ENCODE results near the gene ACTR3C.
A peak's percentile ranks its signal among the peaks of the same experiment; 100 is the strongest.

ACTR3C gene

DNA sequence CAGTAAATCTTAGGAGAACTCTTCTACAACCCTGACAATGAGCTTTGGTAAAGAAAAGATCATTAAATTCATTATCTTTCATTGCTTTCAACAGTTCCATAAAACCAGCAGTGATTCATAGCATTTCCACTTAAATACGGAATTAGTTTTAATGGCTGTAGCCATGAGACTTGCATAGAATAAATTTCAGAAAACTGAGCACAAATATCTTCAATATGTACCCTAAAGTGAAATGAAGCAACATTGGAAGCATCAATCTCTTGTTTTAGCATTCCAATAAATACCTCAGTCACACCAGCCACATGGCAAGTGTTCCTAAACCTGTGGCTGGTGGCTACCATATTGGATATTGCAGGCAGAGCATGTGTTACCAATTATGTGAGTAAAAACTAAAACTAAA is 21.7 kb upstream of the ACTR3C start:
- peaks cover 35% of the 10 kb centered on the region for H3K27me3 Mint-ChIP-seq
- H3K4me3 Mint-ChIP-seq: no peak overlapping the region
- H3K36me3 Mint-ChIP-seq (ENCODE audit: low read depth): no peaks in the 10 kb centered on the region
- no peak overlapping the region for H3K27ac Mint-ChIP-seq
- H3K4me1 Mint-ChIP-seq (ENCODE audit: low read depth): peaks cover 7% of the 10 kb centered on the region
- H3K9me3 Mint-ChIP-seq: no peaks in the 10 kb centered on the region

DNA sequence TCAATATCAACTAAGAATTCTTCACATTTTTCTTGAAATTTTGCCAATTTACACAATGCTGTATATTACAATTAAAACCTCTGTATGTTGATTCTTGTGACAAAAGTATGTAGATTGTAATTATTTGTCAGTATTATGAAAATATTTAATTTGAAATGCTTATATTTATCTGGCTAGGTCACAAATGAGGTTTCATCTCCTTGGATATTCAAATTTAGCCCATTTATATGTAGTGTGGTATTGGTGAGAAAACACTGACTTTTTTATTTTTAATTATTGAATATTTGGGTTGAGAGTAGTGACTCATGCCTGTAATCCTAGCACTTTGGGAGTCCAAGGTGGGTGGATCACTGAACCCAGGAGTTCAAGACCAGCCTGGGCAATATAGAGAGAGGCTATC is 21.0 kb upstream of the ACTR3C start:
- Mint-ChIP-seq H3K27ac (no peak overlapping the region), H3K36me3 (ENCODE audit: low read depth) (no peaks in the 10 kb centered on the region), H3K4me3 (no peak overlapping the region), H3K27me3 (peaks cover 35% of the 10 kb centered on the region), H3K4me1 (ENCODE audit: low read depth) (peaks cover 7% of the 10 kb centered on the region), H3K9me3 (no peaks in the 10 kb centered on the region)

DNA sequence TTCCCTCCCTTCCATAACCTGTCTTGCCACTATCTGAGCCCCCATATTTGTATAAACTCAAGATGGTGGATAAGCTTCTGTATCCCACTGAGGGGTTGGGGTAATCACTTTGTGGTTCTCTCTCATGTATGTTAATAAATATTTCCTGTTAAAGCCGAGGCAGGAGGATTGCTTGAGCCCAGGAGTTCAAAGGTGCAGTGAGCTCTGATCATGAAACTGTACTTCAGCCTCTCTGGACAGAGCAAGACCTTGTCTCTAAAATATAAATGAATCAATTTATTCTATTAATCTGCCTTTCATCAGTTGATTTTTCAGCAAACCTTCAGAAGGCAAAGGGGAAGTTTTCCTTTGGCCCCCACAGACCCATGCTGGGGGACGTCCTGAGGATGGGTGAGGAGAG is 19.9 kb upstream of the ACTR3C start:
- Mint-ChIP-seq H3K27ac (no peak overlapping the region), H3K4me1 (ENCODE audit: low read depth) (peaks cover 7% of the 10 kb centered on the region), H3K4me3 (no peak overlapping the region), H3K27me3 (peaks cover 35% of the 10 kb centered on the region), H3K9me3 (no peaks in the 10 kb centered on the region), H3K36me3 (ENCODE audit: low read depth) (no peaks in the 10 kb centered on the region)

DNA sequence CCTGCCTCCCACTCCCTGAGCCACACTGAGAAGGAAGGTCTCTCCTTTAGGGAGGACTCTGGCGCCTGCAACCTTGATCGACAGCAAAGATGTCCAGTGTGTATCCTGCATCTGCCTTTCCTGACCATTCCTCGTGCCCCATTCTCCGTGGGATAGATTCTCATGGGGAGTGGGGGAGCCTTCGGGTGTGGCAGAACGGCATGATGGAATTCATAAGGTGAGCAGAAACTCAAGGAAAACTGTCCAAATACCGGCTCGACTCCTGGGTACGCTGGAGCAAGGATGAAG is 18.7 kb upstream of the ACTR3C start:
- Mint-ChIP-seq H3K27me3 (peaks cover 35% of the 10 kb centered on the region), H3K36me3 (ENCODE audit: low read depth) (peaks cover 4% of the 10 kb centered on the region), H3K27ac (no peak overlapping the region), H3K9me3 (no peaks in the 10 kb centered on the region), H3K4me1 (ENCODE audit: low read depth) (peaks cover 7% of the 10 kb centered on the region), H3K4me3 (no peak overlapping the region)

DNA sequence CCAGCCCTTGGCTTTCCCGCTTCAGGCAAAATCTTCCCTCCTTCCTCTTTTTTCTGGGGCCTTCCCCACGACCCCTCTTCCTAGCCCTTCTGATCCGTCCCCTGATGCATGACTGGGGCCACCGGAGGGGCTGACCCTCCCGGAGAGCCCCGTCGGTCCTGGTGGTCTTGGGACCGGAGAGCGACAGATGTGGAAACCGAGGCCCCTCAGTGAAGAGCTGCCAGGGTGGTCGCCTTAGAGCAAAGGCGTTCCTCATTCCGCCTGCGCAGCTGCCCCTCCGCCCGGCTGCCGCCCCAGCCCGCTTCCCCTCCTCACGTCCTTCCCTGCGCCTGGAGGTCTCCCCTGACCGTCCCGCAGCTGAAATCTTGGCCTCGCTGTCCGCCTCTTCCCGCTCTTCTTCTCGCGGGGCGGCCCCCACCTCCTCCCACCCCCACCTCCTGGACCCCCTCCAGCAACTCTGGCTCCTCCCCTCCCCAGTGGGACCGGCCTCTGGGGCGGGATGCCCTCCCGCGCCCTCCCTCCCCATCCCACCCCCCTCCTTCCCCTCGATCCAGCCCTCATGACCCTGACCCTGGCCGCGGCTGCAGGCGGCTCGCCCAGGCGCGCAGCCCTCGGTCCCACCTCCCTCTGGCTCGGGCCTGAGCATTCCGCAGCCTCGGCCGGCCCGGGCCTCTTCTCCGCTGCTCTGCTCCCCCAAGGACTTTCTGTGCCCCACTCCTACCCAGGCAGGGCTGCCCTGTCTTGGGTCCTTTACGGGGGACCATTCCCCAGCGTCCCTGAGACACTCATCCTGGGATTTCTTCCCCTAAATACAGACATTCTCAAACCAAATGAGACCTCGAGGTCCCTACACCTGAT is 18.1 kb upstream of the ACTR3C start, which contains the start of gene RARRES2:
Gene RARRES2, minus strand, starts transcription at position 367 of the 858 bp plus-strand sequence. CDS start 1,020 bp downstream, outside the sequence.
- Mint-ChIP-seq H3K27ac (no peak within 1 kb of the TSS), H3K4me3 (peak within 1 kb of the TSS; percentile 37), H3K36me3 (ENCODE audit: low read depth) (peaks cover 6% of the 10 kb centered on the region), H3K9me3 (no peaks in the 10 kb centered on the region), H3K4me1 (ENCODE audit: low read depth) (peaks cover 7% of the 10 kb centered on the region), H3K27me3 (peaks cover 33% of the 10 kb centered on the region)

DNA sequence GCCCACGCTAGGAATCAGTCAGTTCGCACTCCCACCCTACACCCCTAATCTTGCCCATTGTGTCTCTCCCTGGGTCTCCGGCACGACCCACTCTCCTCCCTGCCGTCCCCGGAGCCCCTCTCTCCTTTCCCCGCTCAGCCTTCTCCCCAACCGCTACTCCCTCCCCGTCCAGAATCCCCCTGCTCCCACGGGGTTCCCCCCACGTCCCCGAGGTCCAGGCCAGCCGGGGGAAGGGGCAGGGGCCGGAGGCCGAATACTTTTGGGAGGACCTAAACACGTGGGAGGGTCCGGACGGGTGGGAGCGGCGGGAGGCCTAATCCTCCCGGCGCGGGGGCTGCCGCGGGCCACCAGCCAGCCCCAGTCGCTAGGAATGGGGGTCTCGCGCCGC is 17.5 kb upstream of the ACTR3C start:
- Mint-ChIP-seq H3K27ac (no peak overlapping the region), H3K4me3 (peak overlapping the region; percentile 37)

DNA sequence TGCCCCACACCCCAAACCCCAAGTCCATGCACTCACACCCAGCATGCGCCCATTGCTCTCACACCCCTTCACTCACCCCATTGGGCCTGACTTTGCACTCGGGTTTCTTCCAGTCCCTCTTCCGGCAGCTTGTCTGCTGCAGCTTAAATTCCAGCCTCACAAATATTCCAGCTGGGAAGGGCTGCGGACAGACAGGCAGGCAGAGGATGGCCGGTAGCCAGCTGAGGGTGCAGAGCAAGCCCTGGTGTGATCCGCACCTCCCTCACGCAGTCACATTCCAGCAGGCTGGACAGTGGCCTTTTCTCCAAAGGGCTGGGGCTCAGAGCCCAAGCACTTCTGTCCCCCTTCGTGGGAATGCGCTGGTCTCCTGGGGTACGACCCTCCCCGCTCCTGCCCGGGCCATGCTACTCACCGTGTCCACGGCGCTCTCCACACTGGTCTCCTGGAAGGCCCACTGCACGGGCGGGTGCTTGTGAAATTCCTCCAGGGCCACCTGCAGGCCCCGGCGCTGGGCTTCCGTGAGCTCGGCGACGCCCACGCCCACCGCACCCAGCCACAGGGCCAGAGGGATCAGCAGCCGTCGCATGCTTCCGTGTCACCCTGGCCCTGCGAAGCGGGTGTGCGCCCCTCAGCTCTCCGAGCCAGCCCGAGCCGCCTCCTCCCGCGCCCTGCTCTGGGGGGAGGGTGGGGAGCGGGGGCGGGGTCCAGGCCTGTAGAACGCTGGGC is 16.8 kb upstream of the ACTR3C start:
- H3K4me1 Mint-ChIP-seq (ENCODE audit: low read depth): peaks cover 7% of the 10 kb centered on the region
- no peak overlapping the region for H3K4me3 Mint-ChIP-seq
- H3K36me3 Mint-ChIP-seq (ENCODE audit: low read depth): peaks cover 10% of the 10 kb centered on the region
- H3K9me3 Mint-ChIP-seq: no peaks in the 10 kb centered on the region
- H3K27ac Mint-ChIP-seq: no peak overlapping the region
- H3K27me3 Mint-ChIP-seq: peaks cover 26% of the 10 kb centered on the region

More for the DNA sequence above, 17.5 kb upstream of the ACTR3C start:
- peaks cover 10% of the 10 kb centered on the region for H3K36me3 Mint-ChIP-seq (ENCODE audit: low read depth)
- no peaks in the 10 kb centered on the region for H3K9me3 Mint-ChIP-seq
- peaks cover 7% of the 10 kb centered on the region for H3K4me1 Mint-ChIP-seq (ENCODE audit: low read depth)
- H3K27me3 Mint-ChIP-seq: peaks cover 28% of the 10 kb centered on the region

DNA sequence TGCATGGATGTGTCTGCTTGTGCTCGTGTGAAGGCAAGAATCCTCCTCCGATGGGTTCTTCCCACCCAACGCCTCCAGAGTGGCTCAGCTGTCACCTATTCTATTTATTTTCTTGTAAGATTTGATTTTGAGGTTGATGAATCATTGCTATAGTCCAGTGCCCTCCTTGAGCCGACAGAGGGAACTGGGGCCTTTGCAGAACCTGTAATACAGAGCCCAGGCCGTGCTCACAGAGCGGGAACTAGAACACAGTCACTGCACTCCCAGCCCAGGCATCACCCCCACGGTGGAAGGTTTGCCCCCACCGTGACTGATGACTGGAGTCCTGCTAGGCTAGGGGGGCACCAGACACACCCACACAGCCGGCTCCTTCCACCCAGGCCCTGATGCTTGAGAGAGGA is 16.1 kb upstream of the ACTR3C start:
- Mint-ChIP-seq H3K27ac (no peak overlapping the region), H3K27me3 (peaks cover 22% of the 10 kb centered on the region), H3K4me3 (no peak overlapping the region), H3K36me3 (ENCODE audit: low read depth) (peaks cover 10% of the 10 kb centered on the region), H3K9me3 (no peaks in the 10 kb centered on the region), H3K4me1 (ENCODE audit: low read depth) (peaks cover 7% of the 10 kb centered on the region)

DNA sequence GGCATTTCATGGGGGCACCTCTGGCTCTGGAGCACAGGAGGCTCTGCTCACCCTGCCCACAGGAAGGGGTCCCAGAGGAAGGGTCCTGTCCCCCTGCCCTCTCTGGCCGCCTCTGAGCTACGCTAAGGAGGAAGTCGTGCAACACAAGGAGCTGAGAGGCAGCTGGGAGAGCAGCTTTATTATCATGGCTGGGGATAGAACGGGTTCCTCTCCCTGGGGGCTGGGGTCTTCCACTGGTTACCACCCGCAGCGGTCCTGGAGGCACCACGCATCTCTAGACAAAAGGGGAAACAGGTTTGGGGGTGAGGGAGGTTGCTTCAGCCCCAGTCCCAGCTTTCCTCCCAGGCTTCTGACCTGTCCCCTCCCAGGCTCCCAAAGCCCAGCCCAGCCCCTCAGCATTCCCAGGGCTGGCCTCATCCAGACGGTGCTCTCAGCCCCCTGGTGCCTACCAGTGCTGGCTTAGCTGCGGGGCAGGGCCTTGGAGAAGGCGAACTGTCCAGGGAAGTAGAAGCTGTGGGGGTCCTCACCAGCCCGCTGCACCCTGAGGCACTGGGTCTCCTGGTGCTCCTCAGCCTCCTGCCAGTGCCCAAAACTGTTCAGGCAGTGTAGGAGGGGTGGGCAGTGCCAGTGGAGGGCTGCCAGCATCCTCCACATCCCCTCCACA is 15.0 kb upstream of the ACTR3C start:
- Mint-ChIP-seq H3K4me3 (no peak overlapping the region), H3K27me3 (peaks cover 16% of the 10 kb centered on the region), H3K9me3 (no peaks in the 10 kb centered on the region), H3K4me1 (ENCODE audit: low read depth) (peaks cover 7% of the 10 kb centered on the region), H3K27ac (no peak overlapping the region), H3K36me3 (ENCODE audit: low read depth) (peaks cover 10% of the 10 kb centered on the region)

DNA sequence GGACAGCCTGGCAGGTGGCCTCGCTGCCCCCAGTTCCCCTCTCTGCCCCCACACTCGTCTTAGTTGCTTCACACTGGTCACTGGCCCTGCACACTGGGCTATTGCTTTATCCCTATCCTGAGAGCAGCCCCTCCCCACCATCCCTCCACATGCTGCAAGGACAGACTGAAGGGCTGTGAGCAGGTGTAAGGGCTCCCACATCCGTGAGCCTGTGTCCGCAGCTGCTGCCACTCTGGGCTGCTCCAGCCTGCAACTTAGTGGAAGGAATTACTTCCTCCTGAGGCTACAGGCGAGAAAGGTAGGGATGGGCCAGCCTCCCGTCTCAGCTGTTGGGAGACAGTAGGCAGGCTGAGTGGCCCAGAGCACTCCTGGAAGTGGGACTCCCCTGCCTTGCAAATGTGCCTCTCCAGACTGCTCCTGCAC is 14.3 kb upstream of the ACTR3C start:
- H3K4me3 Mint-ChIP-seq: no peak overlapping the region
- H3K36me3 Mint-ChIP-seq (ENCODE audit: low read depth): peaks cover 10% of the 10 kb centered on the region

DNA sequence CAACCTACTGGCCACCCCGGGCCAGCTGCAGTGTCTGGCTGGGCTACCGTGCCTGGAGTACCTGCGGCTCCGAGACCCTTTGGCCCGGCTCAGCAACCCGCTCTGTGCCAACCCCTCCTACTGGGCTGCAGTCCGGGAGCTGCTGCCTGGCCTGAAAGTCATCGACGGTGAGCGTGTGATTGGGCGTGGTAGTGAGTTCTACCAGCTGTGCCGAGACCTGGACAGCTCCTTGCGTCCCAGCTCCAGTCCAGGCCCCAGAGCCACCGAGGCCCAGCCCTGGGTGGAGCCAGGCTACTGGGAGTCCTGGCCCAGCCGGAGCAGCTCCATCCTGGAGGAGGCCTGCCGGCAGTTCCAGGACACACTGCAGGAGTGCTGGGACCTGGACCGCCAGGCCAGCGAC is 13.8 kb upstream of the ACTR3C start:
- peaks cover 5% of the 10 kb centered on the region for H3K27me3 Mint-ChIP-seq

More for the DNA sequence above, 14.3 kb upstream of the ACTR3C start:
- Mint-ChIP-seq H3K4me1 (ENCODE audit: low read depth) (peaks cover 7% of the 10 kb centered on the region), H3K9me3 (no peaks in the 10 kb centered on the region), H3K27me3 (peaks cover 10% of the 10 kb centered on the region), H3K27ac (no peak overlapping the region)

DNA sequence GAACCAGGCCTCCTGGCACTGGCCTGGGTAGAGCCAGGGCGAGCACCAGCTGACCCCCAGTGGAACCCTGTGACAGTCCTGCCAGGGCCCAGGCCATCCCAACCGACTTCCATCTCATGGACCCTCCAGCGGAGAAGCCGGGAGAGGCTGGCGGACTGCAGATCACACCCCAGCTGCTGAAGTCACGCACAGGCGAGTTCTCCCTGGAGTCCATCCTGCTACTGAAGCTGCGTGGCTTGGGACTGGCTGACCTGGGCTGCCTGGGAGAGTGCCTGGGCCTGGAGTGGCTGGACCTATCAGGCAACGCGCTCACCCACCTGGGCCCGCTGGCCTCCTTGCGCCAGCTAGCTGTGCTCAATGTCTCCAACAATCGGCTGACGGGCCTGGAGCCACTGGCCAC is 13.4 kb upstream of the ACTR3C start:
- Mint-ChIP-seq H3K4me1 (ENCODE audit: low read depth) (peaks cover 7% of the 10 kb centered on the region), H3K27me3 (peaks cover under 1% of the 10 kb centered on the region), H3K9me3 (no peaks in the 10 kb centered on the region), H3K27ac (no peak overlapping the region), H3K36me3 (ENCODE audit: low read depth) (peaks cover 10% of the 10 kb centered on the region), H3K4me3 (no peak overlapping the region)

More for the DNA sequence above, 13.8 kb upstream of the ACTR3C start:
- H3K9me3 Mint-ChIP-seq: no peaks in the 10 kb centered on the region
- no peak overlapping the region for H3K4me3 Mint-ChIP-seq
- H3K36me3 Mint-ChIP-seq (ENCODE audit: low read depth): peaks cover 10% of the 10 kb centered on the region
- H3K27ac Mint-ChIP-seq: no peak overlapping the region
- peaks cover 7% of the 10 kb centered on the region for H3K4me1 Mint-ChIP-seq (ENCODE audit: low read depth)

DNA sequence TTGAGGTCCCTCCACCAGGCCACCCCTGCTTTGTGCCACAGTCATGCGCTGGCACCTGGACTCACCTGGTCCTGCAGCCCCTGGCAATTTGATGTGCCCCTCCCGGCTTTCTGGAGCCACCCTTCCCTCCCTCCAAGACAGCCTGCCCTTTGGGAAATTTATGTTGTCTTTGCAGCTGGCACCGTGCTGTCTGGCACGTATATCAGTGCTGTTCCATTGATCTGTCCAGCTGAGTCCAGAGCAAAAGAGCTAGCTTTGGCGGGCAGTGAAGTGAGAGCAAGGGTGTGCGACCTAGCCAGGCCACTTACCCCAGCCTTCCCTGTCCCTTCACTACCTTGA is 12.4 kb upstream of the ACTR3C start:
- Mint-ChIP-seq H3K9me3 (no peaks in the 10 kb centered on the region), H3K27me3 (no peaks in the 10 kb centered on the region), H3K36me3 (ENCODE audit: low read depth) (peaks cover 17% of the 10 kb centered on the region), H3K4me3 (no peak overlapping the region), H3K27ac (no peak overlapping the region), H3K4me1 (ENCODE audit: low read depth) (peaks cover 5% of the 10 kb centered on the region)

DNA sequence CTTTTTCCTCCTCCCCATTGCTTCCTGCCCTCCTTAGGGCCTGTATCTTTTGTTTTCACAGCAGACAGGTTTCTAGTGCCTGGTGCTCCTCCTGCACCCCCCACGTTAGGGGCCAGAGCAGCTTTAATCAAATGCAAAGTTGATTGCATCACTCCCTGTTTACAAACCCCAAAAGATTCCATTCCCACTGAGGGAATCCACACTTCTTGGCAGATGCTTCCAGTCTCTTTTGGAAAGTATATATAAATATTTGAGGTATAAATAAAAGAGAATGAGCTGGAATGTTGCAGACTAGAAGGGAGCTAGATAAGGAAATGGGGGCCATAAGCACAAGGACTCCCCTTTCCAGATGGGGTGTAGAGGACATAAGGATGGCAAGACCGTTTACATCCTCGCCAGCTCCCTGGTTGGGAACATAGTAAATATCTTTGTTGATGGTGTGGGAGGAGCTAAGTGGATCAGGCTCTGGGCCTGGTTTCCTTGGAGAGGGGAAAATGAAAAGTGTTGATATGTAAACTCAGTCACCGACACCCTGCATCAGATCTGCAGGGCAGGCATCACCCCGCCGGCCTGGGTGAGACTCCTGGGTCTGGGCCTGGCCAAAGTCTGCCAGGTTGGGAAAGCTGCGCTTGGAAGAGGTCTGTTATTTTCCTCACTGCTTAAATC is 11.9 kb upstream of the ACTR3C start:
- no peaks in the 10 kb centered on the region for H3K9me3 Mint-ChIP-seq
- H3K36me3 Mint-ChIP-seq (ENCODE audit: low read depth): peaks cover 17% of the 10 kb centered on the region
- H3K4me1 Mint-ChIP-seq (ENCODE audit: low read depth): peaks cover 2% of the 10 kb centered on the region
- H3K4me3 Mint-ChIP-seq: no peak overlapping the region
- H3K27ac Mint-ChIP-seq: no peak overlapping the region
- no peaks in the 10 kb centered on the region for H3K27me3 Mint-ChIP-seq

DNA sequence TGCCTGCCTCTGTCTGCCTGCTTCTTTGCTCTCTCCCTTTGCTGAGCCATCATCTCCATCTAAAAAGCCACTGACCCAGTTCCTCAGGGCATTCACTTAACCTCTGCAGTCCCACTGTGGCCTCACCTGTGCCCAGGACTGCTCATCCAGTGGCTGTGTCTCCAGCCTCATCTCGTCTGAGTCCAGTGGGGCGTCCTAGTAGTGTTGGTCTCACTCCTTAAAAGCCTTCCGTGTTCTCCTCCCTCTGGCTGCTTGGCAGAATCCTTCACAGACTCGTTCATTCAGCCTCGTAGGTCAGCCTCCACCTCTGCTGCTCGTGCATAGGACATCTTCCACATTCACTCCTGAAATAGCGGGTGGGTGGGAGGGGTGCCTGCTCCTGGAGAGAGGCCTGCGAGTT is 10.8 kb upstream of the ACTR3C start:
- Mint-ChIP-seq H3K27ac (no peak overlapping the region), H3K4me1 (ENCODE audit: low read depth) (no peaks in the 10 kb centered on the region), H3K27me3 (no peaks in the 10 kb centered on the region), H3K4me3 (no peak overlapping the region), H3K36me3 (ENCODE audit: low read depth) (peaks cover 18% of the 10 kb centered on the region), H3K9me3 (no peaks in the 10 kb centered on the region)

Data from stimulated activated naive CD8-positive, alpha-beta T cell treated with anti-CD3 and anti-CD28 coated beads, Interleukin-15, Interleukin-2, amounts not matched to agents 100 ng/mL and 50 ng/mL, for 24 hours (primary cell).